Suprapubic skin (tissue), 4 donors: ENCODE results near the gene ZNF71. TPM values are rescaled to one million over a fixed set of nuclear protein-coding genes. Genes with fewer than 3 reads are reported as not detected.

ENCODE experiments used
- DNase-seq, 2 donors: peaks; one replicate each; pipeline ENCODE4 v3.0.0-alpha.2; 2019; ENCODE audit warnings: low spot score in 2 of 2
- H3K27ac ChIP-seq: fragments of 200-600 bp; sonication (generic); one replicate; pipeline ENCODE4 v1.5.1; 2019
- H3K27me3 ChIP-seq: fragments of 200-600 bp; sonication (generic); one replicate; pipeline ENCODE4 v1.5.1; 2019
- H3K36me3 ChIP-seq: fragments of 200-600 bp; sonication (generic); one replicate; pipeline ENCODE4 v1.5.1; 2019
- H3K4me1 ChIP-seq: fragments of 200-600 bp; sonication (generic); one replicate; pipeline ENCODE4 v1.5.1; 2019
- H3K4me3 ChIP-seq: fragments of 200-600 bp; sonication (generic); one replicate; pipeline ENCODE4 v1.5.1; 2019; ENCODE audit warnings: mild to moderate bottlenecking
- H3K9me3 ChIP-seq: fragments of 200-600 bp; sonication (generic); one replicate; pipeline ENCODE4 v1.5.1; 2019
- CTCF ChIP-seq, 2 donors: fragments of 200-600 bp in 1 of 2; fragments of 450-650 bp in 1 of 2; sonication (generic) in 1 of 2; IDR thresholded peaks; one replicate each; pipeline ENCODE4 v1.5.1; 2016 to 2019; ENCODE audit warnings: antibody characterized with exemption in 2 of 2, mild to moderate bottlenecking in 1 of 2, moderate library complexity in 1 of 2
- EP300 ChIP-seq: sonication (generic); formaldehyde crosslinking; IDR thresholded peaks from one replicate; pipeline ENCODE4 v1.6.1; 2017; ENCODE audit warnings: antibody characterized with exemption
- POLR2A ChIP-seq, 2 donors: fragments of 450-650 bp; IDR thresholded peaks; one replicate each; pipeline ENCODE4 v1.6.1; 2017; ENCODE audit warnings: antibody characterized with exemption in 2 of 2, mild to moderate bottlenecking in 2 of 2, moderate library complexity in 2 of 2
- POLR2AphosphoS5 ChIP-seq, 3 donors: sonication (generic); formaldehyde crosslinking; IDR thresholded peaks; one replicate each; pipeline ENCODE4 v1.6.1; 2017; ENCODE audit warnings: antibody characterized with exemption in 3 of 3
- WGBS: methylation state at CpG from one replicate; pipeline ENCODE4 v1.1.5; 2018; 5-methylcytosine and 5-hydroxymethylcytosine counted together
- total RNA-seq, 4 donors: library from RNA; depleted of rRNA; stranded (reverse); fragments of >200 nt; gene quantifications; one replicate each; pipeline ENCODE4 v1.1.0, GENCODE V29; 2016

ZNF71 gene
- total RNA-seq, 4 donors from 2014 or later: 5.0 to 15.9 (median 7.5) TPM

DNA sequence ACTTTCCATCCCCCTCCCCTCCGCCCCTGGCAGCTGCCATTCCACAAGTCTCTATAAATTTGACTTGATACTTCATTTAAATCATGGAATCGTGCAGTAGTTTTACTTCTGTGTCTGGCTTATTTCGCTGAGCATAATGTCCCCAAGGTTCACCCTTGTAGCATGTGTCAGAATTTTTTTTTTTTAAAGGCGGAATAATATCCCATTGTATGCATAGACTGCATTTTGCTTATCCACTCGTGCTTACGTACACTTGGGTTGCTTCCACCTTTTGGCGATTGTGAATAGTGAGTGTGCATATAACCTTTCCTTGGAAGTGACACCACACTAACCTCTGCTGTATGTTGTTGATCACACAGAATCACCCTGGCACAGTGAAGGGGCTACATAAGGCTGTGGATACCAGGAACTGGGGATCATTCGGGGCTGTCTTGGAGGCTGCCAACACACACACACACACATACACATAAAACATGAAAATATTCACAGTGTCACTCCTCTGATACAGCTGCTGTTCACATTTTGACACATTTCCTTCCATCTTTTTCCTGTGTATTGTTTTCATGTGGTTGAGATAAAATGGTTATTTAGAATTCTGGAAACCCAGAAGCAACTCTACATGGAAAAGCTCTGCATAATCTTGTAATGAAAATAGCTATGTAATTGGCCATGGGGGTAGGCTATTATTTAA, 13.3 kb downstream of the ZNF71 start:
- WGBS: 71% methylated on average over 8 of the region's 8 CpGs
- Histone ChIP-seq H3K9me3 (peaks cover 41% of the 10 kb centered on the region), H3K4me3 (no peak overlapping the region)

DNA sequence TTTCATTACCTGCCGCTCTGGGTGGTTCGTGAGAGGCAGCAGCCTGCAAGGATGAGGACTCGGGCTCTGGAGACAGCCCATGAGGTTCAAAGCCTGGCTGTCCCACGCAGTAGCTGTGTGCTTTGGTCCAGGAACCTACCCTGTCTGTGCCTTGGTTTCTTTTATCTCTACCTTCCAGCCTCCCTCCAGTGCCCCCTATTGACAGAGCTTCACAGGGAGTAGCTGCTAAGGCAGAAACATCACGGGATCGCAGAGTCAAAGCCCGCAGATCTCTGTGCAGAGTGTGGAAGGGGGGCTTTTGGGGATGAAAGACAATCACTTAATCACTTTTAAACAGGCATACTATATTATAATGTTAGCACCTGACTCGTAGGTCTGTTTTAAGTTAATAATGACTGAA, 16.2 kb downstream of the ZNF71 start:
- H3K4me3 ChIP-seq: no peak overlapping the region
- TF ChIP-seq POLR2A (IDR thresholded peaks at IDR 0.05) (no peak), CTCF (IDR thresholded peaks at IDR 0.05) (no peak), EP300 (no peak), POLR2AphosphoS5 (IDR thresholded peaks at IDR 0.05) (no peak)
- peaks cover 40% of the 10 kb centered on the region for H3K9me3 ChIP-seq
- DNase-seq: no peak
- peaks cover 39% of the 10 kb centered on the region for H3K36me3 ChIP-seq
- H3K27ac ChIP-seq: no peak overlapping the region
- H3K4me1 ChIP-seq: no peaks in the 10 kb centered on the region
- 74% methylated on average over 8 of the region's 8 CpGs for WGBS
- H3K27me3 ChIP-seq: no peaks in the 10 kb centered on the region

More for the DNA sequence above, 13.3 kb downstream of the ZNF71 start:
- H3K4me1 ChIP-seq: no peaks in the 10 kb centered on the region
- H3K36me3 ChIP-seq: peaks cover 33% of the 10 kb centered on the region
- TF ChIP-seq EP300 (no peak), CTCF (IDR thresholded peaks at IDR 0.05) (no peak), POLR2AphosphoS5 (IDR thresholded peaks at IDR 0.05) (no peak), POLR2A (IDR thresholded peaks at IDR 0.05) (no peak)
- no peak for DNase-seq
- H3K27ac ChIP-seq: no peak overlapping the region
- H3K27me3 ChIP-seq: no peaks in the 10 kb centered on the region

DNA sequence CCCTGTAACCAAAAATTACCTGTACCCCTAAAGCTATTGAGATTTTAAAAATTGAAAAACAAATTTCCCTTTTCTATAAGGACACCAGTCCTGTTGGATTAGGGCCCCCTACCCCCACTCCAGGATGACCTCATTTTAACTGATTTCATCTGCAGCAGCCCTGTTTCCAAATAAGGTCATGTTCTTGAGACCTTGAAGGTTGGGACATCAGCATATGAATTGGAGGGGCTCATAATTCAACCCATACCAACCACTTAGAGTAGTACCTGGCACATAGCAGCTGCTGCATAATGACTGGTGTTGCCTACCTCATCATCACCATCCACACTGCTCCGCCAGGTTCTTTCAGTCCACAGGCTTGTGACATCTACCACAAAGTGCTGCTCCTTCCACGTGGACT, 17.6 kb downstream of the ZNF71 start:
- DNase-seq: no peak
- no peak overlapping the region for H3K4me3 ChIP-seq
- H3K36me3 ChIP-seq: peaks cover 42% of the 10 kb centered on the region
- H3K9me3 ChIP-seq: peaks cover 37% of the 10 kb centered on the region
- no peaks in the 10 kb centered on the region for H3K4me1 ChIP-seq
- H3K27me3 ChIP-seq: no peaks in the 10 kb centered on the region
- 88% methylated on average over 2 of the region's 2 CpGs for WGBS
- no peak overlapping the region for H3K27ac ChIP-seq
- TF ChIP-seq POLR2AphosphoS5 (IDR thresholded peaks at IDR 0.05) (no peak), EP300 (no peak), POLR2A (IDR thresholded peaks at IDR 0.05) (no peak), CTCF (IDR thresholded peaks at IDR 0.05) (no peak)

GRCh38 chr19:56613639-56614038, 18.5 kb downstream of the ZNF71 start:
- H3K27ac ChIP-seq: no peak overlapping the region
- no peak for TF ChIP-seq CTCF (IDR thresholded peaks at IDR 0.05)
- TF ChIP-seq POLR2AphosphoS5 (IDR thresholded peaks at IDR 0.05): no peak
- no peak for TF ChIP-seq EP300
- TF ChIP-seq POLR2A (IDR thresholded peaks at IDR 0.05): no peak
- peaks cover 43% of the 10 kb centered on the region for H3K36me3 ChIP-seq
- no peaks in the 10 kb centered on the region for H3K4me1 ChIP-seq
- no peaks in the 10 kb centered on the region for H3K27me3 ChIP-seq
- H3K9me3 ChIP-seq: peaks cover 37% of the 10 kb centered on the region
- H3K4me3 ChIP-seq: no peak overlapping the region
- no peak for DNase-seq
- 52% methylated on average over 5 of the region's 5 CpGs for WGBS

DNA sequence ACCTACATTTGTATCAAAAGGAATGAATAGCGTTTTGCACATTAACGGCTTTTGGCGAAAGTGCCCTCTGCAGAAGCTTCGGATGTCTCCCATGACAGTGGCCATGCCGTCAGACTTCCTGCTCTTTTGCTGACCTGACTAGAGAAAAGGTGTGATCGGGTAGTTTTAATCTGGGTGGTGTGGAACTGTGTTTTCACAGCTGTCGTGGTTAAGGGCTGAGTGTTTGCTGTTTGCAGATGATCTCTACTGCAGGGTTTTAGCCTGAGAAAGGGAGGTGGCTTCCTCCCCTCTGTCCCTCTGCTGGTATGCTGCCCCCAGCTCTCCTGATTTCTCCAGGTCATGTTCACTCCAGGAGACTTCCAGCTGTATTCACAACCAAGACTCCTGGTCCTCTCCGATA, 22.4 kb downstream of the ZNF71 start:
- Histone ChIP-seq H3K27ac (no peak overlapping the region), H3K4me3 (no peak overlapping the region), H3K27me3 (no peaks in the 10 kb centered on the region), H3K4me1 (no peaks in the 10 kb centered on the region), H3K36me3 (peaks cover 55% of the 10 kb centered on the region), H3K9me3 (peaks cover 34% of the 10 kb centered on the region)
- DNase-seq: no peak
- WGBS: 91% methylated on average over 8 of the region's 8 CpGs
- TF ChIP-seq CTCF (IDR thresholded peaks at IDR 0.05) (no peak), EP300 (no peak), POLR2A (IDR thresholded peaks at IDR 0.05) (no peak), POLR2AphosphoS5 (IDR thresholded peaks at IDR 0.05) (no peak)
